Measurements from ENCODE around the gene CCN5. TPM values are rescaled to one million over a fixed set of nuclear protein-coding genes. Genes with fewer than 3 reads are reported as not detected.

The CCN5 gene
- total RNA-seq, 1 donor from 2014 or later: not detected

DNA sequence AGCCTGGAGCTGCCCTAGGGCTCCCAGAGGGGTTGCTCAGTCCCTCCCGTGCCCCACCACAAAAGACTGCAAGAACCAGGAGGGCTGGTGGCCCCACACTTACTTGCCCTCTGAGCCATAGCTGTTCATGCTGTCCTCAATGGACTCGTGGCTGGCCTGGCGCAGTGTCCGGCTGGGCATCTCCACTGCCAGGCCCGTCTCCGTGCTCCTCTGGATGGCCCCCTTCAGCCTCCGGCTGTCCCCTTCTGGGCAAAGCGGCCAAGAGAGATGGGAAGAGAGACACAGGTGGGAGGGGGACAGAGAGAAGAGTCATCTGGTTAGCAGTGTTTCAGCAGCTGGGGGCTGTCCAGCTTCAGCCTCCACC lies 56.0 kb downstream of the CCN5 start:
- FAIRE-seq (no peak), DNase-seq (ENCODE audit: low read depth) (no peak)
- Histone ChIP-seq H3K4me3 (ENCODE audit: low read depth, low read length) (no peak overlapping the region), H3K27me3 (ENCODE audit: control insufficient read depth, insufficient read depth, low read length) (peaks cover 3% of the 10 kb centered on the region), H3K36me3 (ENCODE audit: control insufficient read depth, insufficient read depth, low read length) (no peaks in the 10 kb centered on the region)
- TF ChIP-seq, protein P1, sequence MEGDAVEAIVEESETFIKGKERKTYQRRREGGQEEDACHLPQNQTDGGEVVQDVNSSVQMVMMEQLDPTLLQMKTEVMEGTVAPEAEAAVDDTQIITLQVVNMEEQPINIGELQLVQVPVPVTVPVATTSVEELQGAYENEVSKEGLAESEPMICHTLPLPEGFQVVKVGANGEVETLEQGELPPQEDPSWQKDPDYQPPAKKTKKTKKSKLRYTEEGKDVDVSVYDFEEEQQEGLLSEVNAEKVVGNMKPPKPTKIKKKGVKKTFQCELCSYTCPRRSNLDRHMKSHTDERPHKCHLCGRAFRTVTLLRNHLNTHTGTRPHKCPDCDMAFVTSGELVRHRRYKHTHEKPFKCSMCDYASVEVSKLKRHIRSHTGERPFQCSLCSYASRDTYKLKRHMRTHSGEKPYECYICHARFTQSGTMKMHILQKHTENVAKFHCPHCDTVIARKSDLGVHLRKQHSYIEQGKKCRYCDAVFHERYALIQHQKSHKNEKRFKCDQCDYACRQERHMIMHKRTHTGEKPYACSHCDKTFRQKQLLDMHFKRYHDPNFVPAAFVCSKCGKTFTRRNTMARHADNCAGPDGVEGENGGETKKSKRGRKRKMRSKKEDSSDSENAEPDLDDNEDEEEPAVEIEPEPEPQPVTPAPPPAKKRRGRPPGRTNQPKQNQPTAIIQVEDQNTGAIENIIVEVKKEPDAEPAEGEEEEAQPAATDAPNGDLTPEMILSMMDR (IDR thresholded peaks at IDR 0.05; ENCODE audit: insufficient read depth, low read length, severe bottlenecking): no peak

DNA sequence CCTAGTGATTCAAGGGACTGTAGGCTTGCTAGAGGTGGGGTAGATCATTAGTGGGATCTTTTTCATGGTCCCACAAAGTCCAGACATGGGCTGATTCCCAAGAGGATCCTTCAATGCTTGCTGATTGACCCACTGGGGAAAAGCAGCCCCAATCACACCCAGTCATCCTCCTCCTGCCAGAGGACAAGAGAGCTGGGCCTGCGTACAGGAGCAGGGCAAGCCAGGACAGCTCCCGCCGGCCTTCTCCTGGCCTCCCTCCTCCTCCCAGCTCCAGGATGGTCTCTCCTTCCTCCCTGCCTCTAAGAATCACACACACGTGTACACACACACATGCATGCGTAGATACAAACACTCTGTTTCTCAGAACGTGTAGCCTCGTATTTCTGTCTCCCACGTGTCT lies 57.5 kb downstream of the CCN5 start:
- TF ChIP-seq, protein P1 (IDR thresholded peaks at IDR 0.05; ENCODE audit: insufficient read depth, low read length, severe bottlenecking): no peak
- DNase-seq (ENCODE audit: low read depth): peak; percentile 48
- no peak overlapping the region for H3K4me3 ChIP-seq (ENCODE audit: low read depth, low read length)
- H3K36me3 ChIP-seq (ENCODE audit: control insufficient read depth, insufficient read depth, low read length): no peaks in the 10 kb centered on the region
- no peak for FAIRE-seq
- peaks cover 3% of the 10 kb centered on the region for H3K27me3 ChIP-seq (ENCODE audit: control insufficient read depth, insufficient read depth, low read length)

GRCh38 chr20:44773070-44773829 lies 58.1 kb downstream of the CCN5 start:
- Histone ChIP-seq H3K36me3 (ENCODE audit: control insufficient read depth, insufficient read depth, low read length) (no peaks in the 10 kb centered on the region), H3K27me3 (ENCODE audit: control insufficient read depth, insufficient read depth, low read length) (peaks cover 3% of the 10 kb centered on the region), H3K4me3 (ENCODE audit: low read depth, low read length) (no peak overlapping the region)
- no peak for DNase-seq (ENCODE audit: low read depth)
- FAIRE-seq: peak; percentile 40
- TF ChIP-seq, protein P1 (IDR thresholded peaks at IDR 0.05; ENCODE audit: insufficient read depth, low read length, severe bottlenecking): no peak

DNA sequence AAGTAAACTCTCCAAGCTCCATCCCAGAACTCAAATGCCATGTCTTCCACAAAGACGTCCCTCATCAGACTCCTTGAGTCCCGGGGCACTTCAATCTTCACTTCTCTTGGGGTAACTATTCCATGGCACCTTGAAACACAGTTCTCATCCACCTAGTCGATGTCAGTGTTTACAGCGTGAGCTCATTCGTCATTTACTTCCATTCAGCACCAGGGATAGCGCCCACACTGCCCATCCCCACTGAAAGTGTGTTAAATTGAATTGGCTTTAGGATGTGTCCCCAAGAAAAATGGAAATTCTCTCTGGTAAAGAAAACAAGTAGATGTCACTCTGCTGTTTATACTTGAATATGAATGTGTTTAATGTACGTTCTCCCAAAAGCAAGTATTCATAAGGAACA lies 61.8 kb downstream of the CCN5 start:
- no peak for FAIRE-seq
- Histone ChIP-seq H3K27me3 (ENCODE audit: control insufficient read depth, insufficient read depth, low read length) (no peaks in the 10 kb centered on the region), H3K36me3 (ENCODE audit: control insufficient read depth, insufficient read depth, low read length) (no peaks in the 10 kb centered on the region), H3K4me3 (ENCODE audit: low read depth, low read length) (no peak overlapping the region)
- TF ChIP-seq, protein P1 (IDR thresholded peaks at IDR 0.05; ENCODE audit: insufficient read depth, low read length, severe bottlenecking): no peak
- DNase-seq (ENCODE audit: low read depth): peak; percentile 13

Other genes starting within 250 kb of the CCN5 start
- gene TTPAL, start 239.5 kb upstream of the CCN5 start, total RNA-seq: 9.0 and 12.5 TPM in 2 replicates
- gene SERINC3, start 193.3 kb upstream of the CCN5 start, total RNA-seq: 82.4 and 107 TPM in 2 replicates
- 8.4 and 15.0 TPM in 2 replicates for gene PKIG, start 132.8 kb upstream of the CCN5 start, total RNA-seq
- gene ADA, start 63.7 kb upstream of the CCN5 start, total RNA-seq: 8.7 and 12.6 TPM in 2 replicates
- gene KCNK15, start 30.5 kb downstream of the CCN5 start, total RNA-seq: under 0.01 and 0.26 TPM in 2 replicates
- not detected in 2 replicates for gene RIMS4, start 95.2 kb downstream of the CCN5 start, total RNA-seq
- gene YWHAB, start 170.3 kb downstream of the CCN5 start, total RNA-seq: 43.2 and 70.8 TPM in 2 replicates
- gene PABPC1L, start 194.7 kb downstream of the CCN5 start, total RNA-seq: 17.1 and 24.2 TPM in 2 replicates
- gene TOMM34, start 245.0 kb downstream of the CCN5 start, total RNA-seq: 17.6 and 25.2 TPM in 2 replicates